ENCODE results near the gene ARHGAP24.
"Not testable (repeated sequence)": the region's sequence is repeated elsewhere in the genome, so short reads cannot be mapped to it uniquely, and the experiment has no call there.

ARHGAP24 gene

GRCh38 chr4:85518526-85518925, 43.6 kb downstream of the ARHGAP24 start:
- DNase-seq, result not testable (repeated sequence)

GRCh38 chr4:85520765-85521749, 46.1 kb downstream of the ARHGAP24 start:
- peak; percentile 7 for DNase-seq

DNA sequence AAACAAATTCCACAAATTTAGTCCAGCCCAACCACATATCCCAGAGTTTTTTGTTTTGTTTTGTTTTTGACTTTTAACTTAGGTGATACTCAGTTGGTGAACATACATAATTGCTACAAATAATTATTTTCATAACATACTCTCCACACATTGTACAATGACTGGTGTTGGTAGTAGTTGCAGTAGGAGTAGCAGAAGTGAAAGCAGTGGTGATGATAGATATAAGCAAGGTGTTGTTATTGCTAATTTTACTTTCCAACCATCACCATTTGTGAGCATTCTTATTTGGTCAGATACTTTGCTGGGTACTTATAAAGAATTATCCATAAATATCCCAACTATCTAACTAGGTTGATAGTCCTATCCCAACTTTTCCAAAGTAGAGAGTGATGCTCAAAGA, 47.3 kb downstream of the ARHGAP24 start:
- no peak for DNase-seq

DNA sequence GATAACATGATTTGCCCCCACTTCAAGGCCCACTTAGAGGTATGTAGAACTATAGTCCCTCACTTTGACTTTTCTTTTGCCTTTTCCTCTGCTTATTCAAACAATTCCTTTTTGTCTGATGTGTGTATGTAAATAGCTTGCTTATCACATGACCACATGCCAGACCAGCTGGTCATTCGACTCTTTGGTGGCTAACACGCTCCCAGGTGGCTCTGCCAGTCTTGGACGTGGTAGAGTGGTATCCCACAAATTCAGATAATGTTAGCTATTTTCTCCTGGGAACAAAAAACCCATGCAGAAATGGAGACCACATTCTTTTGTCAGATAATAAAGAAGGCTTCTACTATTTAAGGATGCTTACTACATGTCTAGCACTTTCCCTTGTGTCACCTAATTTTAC, 47.9 kb downstream of the ARHGAP24 start:
- peak; percentile 25 for DNase-seq

GRCh38 chr4:85527815-85528214, 52.9 kb downstream of the ARHGAP24 start:
- DNase-seq, result no peak

- DNase-seq, result no peak
Observed at GRCh38 chr4:85531560-85532341, 56.8 kb downstream of the ARHGAP24 start.

- DNase-seq, result no peak
Observed at GRCh38 chr4:85534120-85534519, 59.2 kb downstream of the ARHGAP24 start.

DNA sequence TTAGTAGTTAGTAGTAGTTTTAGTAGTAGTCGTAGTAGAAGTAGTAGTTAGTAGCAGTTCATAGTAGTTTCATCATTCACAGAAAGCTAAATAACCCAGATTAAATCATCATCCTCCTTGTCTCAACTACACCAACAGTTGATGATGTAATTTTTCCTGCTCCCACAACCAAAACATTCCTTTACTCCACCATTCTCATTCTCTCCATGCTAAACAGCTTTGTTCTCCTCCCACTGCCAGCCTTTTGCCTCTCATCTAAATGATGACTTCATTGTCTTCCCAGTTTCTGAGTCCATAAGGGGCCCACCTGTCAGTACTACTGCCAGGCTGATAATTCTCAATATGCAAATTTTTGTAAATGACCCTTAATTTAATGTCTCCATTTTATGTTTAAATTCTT, 68.9 kb downstream of the ARHGAP24 start:
- peak; percentile 68 for DNase-seq

DNA sequence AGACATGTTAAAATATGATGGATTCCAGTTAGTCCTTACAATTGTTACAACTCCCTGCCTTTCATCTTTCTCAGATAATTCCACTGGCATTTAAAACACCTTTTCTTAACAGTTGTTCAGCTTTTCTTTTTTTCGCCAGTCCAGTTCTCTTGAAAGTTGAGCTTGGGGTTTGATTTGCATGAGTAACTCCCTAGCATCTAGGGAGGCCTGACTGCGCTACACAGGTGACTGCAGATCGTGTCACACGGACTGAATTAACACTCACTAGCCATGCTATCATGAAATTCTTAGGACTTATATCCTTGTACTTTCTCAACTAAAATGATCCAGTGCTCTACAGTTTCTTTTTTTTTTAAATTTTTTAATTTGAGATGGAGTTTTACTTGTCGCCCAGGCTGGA, 69.8 kb downstream of the ARHGAP24 start:
- DNase-seq, result no peak

- peak; percentile 4 for DNase-seq
Observed at GRCh38 chr4:85548116-85548515, 73.2 kb downstream of the ARHGAP24 start.

DNA sequence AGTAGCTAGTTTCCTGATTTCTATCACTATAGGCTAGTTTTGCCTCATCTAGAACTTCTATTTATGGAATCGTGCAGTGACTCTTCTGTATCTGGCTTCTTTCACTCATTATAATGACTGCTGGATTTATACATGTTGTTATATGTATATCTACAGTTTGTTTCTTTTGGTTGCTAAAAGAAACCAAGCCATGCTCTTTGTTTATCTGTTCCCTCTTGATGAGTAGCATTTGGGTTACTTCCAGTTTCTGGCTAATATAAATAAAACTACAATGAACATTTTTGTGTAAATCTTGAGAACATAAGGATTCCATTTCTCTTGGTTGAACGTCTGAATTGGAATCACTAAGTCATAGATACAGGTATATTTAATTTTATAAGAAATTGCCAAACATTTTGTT, 73.9 kb downstream of the ARHGAP24 start:
- DNase-seq, result no peak

GRCh38 chr4:85555206-85555605, 80.3 kb downstream of the ARHGAP24 start:
- DNase-seq, result no peak

DNA sequence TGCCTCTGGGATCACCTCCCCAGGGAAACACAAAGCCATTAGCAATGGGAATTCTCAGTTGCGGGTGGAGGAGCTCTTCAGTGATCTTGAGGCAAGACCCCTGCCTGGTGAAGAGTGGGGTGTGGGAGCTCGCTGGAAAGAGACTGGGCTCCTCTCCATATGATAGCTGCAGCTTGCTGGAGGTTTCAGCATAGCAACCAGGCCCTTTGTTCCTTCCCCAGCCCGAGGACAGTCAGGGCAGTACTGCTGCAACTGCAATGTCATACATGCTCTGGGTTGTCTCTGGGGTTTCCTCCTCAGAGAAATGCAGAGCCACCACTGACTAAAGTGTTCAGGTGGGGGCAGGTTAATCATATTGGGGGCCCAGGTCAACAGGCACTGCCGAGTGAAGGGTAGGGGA, 81.3 kb downstream of the ARHGAP24 start:
- no peak for DNase-seq

DNA sequence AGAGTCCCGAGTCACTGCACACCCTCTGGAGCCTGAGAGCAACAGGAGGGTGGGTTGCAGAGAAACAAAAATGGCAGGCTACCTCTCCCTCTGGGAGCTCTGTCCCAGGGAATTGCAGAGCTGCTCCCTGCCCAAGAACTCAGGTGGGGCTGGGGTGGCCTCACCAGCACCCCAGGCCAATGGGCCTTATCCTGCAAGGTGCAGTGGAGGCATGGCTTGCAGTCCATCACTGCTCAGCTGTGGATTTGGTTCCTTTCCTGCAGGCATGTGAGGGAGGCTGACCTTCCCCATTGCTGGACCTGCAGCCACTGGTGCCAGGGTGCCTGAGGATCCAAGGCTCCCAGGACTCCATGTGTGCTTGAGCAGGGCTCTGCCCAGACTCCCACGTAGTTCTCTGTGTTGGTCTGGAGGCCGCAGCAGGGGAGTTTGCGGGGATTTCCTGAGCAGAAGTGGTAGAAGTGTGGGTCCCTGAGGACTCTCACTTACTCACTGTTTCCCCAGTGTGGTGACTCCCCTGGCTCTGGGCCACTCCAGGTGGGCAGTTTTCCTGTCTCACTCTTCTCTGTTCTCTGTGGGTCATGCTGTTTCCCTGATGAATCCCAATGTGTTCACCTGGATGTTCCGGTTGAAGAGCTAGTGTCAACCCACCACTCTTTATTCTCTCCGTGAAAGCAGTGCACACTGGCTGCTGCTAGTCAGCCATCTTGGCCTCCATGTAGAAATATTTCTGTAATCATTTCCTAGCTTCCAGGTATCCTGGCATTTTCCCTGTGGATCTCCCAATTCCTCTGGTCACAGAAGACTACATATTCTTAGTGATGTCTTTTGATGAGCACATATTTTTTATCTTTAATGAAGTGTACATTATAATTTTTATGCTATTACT, 82.3 kb downstream of the ARHGAP24 start:
- no peak for DNase-seq

DNA sequence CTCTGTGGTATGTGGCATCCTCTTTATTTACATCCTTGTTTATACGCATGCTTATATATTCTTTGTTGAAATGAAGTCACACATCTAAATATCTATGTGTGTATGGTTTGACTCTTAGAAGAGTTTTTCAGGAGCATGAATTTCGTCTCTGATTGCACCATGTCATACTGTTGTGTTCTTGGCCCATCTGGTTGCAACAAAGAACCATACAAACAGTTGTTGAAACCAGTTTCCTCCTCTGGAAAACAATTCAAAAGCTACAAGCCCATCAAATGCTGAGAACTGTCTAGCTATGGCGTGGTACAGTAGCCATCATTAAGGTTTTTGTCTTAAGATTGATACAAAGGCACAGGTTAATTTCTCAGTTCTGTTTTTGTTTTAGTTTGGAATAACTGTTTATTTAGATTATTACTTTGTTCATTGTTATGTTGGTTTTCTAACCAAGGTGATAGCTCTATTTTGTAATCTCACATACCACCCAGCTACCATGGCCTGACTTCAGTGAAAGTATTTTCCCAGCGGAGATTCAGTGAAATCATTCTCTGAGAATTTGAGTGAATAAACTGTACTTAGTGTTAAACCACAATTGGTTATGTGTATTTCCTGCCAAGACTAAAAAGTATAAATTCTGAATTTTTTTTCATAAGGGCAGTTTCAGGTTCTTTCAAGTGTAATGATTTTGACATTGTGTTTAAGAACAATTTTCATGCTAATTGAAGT, 91.0 kb downstream of the ARHGAP24 start:
- DNase-seq, result peak; percentile 65

DNA sequence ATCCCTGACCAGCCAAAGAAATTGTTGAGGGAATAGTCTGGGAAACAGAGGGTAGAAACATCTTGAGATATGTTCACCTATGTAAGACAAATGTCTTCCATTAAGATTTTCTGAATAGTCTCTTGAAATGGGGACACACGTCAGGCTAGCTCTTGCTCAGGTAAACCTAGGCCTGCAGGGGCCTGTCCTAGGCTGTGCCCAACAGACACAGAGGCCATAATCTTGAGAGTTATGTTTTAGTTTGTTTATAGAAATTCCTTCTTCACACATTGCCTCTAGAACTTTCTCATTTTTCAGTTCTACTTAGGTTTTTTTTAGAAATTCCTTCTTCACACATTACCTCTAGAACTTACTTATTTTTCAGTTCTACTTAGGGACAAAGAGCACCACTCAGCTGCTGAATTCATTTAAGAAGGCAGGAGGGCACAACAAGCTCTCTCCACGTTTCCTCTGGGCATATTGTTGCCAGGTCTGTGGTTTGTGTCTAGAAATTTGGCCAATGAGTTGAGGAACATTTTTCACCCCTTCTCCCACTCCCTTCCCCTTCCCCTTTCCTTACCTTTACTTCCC, 94.9 kb downstream of the ARHGAP24 start:
- DNase-seq, result no peak

DNA sequence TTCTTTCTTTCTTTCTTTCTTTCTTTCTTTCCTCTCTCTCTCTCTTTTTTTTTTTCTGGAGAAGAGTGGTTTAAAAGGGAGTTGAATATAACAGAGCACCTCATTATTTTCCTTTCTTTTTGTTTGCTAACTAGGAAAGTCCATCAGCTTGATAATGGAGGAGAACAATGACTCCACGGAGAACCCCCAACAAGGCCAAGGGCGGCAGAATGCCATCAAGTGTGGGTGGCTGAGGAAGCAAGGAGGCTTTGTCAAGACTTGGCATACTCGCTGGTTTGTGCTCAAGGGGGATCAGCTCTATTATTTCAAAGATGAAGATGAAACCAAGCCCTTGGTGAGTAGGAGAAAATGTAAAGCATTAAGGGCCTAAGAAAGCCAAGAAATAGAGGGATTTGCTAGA, 95.4 kb downstream of the ARHGAP24 start:
- DNase-seq, result no peak

- DNase-seq, result no peak
Observed at GRCh38 chr4:85571008-85571407, 96.1 kb downstream of the ARHGAP24 start.

- peak; percentile 41 for DNase-seq
Observed at GRCh38 chr4:85573270-85573669, 98.3 kb downstream of the ARHGAP24 start.

DNA sequence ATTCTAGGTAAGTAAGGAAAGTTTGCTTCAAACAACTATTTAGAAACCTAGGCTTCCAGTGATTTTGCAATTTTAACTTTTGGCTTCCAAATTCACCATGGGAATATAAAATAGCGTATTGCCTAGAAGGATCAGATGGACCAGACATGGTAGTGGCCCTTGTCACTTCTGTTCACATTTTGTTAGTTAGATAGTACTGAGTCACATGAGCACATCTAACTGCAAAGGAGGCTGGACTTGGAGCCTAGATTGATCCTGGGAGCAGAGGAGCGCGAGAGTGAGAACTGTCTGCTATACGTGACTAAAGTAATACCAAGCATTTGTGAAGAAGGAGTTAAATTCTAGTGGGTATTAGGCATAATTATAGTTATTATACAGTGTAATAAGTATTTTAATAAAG, 102.4 kb downstream of the ARHGAP24 start:
- DNase-seq, result no peak

- no peak for DNase-seq
Observed at GRCh38 chr4:85579942-85580341, 105.0 kb downstream of the ARHGAP24 start.

- DNase-seq, result no peak
Observed at GRCh38 chr4:85580489-85580888, 105.5 kb downstream of the ARHGAP24 start.

All from fibroblast of skin of abdomen (primary cell).